DOHH2 (cell line): ENCODE results near the gene CRHR1.

Source experiments
- H3F3A ChIP-seq: fragments of 200-600 bp; sonication (generic), shearing (Covaris generic); 2 replicates; pipeline ENCODE4 v1.6.0; 2016; ENCODE audit warnings: antibody characterized with exemption, mild to moderate bottlenecking; ENCODE audit not compliant: control insufficient read depth, insufficient read depth
- H3K27ac ChIP-seq: fragments of 200-600 bp; sonication (generic); 2 replicates; pipeline ENCODE4 v1.5.1; 2014; ENCODE audit warnings: low read depth, mild to moderate bottlenecking, low read length, moderate library complexity
- H3K27me3 ChIP-seq: fragments of 200-600 bp; sonication (generic); 2 replicates; pipeline ENCODE4 v1.6.1; 2014; ENCODE audit warnings: mild to moderate bottlenecking, low read length, mixed read lengths; ENCODE audit not compliant: control insufficient read depth
- H3K36me3 ChIP-seq: fragments of 200-600 bp; sonication (generic); 2 replicates; pipeline ENCODE4 v1.6.1; 2014; ENCODE audit warnings: mild to moderate bottlenecking, low read length, moderate library complexity, mixed read lengths; ENCODE audit not compliant: control insufficient read depth
- H3K4me1 ChIP-seq: fragments of 200-600 bp; sonication (generic); 2 replicates; pipeline ENCODE4 v1.6.1; 2014; ENCODE audit warnings: mild to moderate bottlenecking, low read length, mixed read lengths; ENCODE audit not compliant: control insufficient read depth
- H3K4me2 ChIP-seq: fragments of 200-600 bp; sonication (generic); 2 replicates; pipeline ENCODE4 v1.6.0; 2014; ENCODE audit warnings: mild to moderate bottlenecking, low read length, moderate library complexity
- H3K4me3 ChIP-seq: fragments of 200-600 bp; sonication (generic); 2 replicates; pipeline ENCODE4 v1.5.1; 2014; ENCODE audit warnings: mild to moderate bottlenecking, low read length, mixed read lengths
- H3K79me2 ChIP-seq: fragments of 200-600 bp; sonication (generic); 2 replicates; pipeline ENCODE4 v1.6.1; 2014; ENCODE audit warnings: mild to moderate bottlenecking, low read length, mixed read lengths; ENCODE audit not compliant: control insufficient read depth
- H3K9me2 ChIP-seq: fragments of 200-600 bp; sonication (generic); replicated peaks from 2 replicates; pipeline ENCODE4 v1.6.1; 2014; ENCODE audit warnings: mild to moderate bottlenecking, low read length, mixed read lengths; ENCODE audit not compliant: control insufficient read depth
- H3K9me3 ChIP-seq: fragments of 200-600 bp; sonication (generic); 2 replicates; pipeline ENCODE4 v1.6.1; 2014; ENCODE audit warnings: antibody characterized with exemption, low read length, mixed read lengths; ENCODE audit not compliant: control insufficient read depth, insufficient read depth
- H4K20me1 ChIP-seq: fragments of 200-600 bp; sonication (generic); 2 replicates; pipeline ENCODE4 v1.6.0; 2014; ENCODE audit warnings: low read depth, mild to moderate bottlenecking, antibody characterized with exemption, low read length, moderate library complexity; ENCODE audit not compliant: control insufficient read depth, insufficient read depth
- EZH2phosphoT487 ChIP-seq: fragments of 200-600 bp; sonication (generic); IDR thresholded peaks from 2 replicates; pipeline ENCODE4 v1.6.1; 2017; ENCODE audit warnings: borderline replicate concordance, mild to moderate bottlenecking, antibody characterized with exemption, low read length, moderate library complexity, mixed read lengths
- TF ChIP-seq, protein P1 (sequence below): fragments of 200-600 bp; sonication (generic); IDR thresholded peaks from one replicate; pipeline ENCODE4 v1.5.1; 2014; ENCODE audit warnings: antibody characterized with exemption, mild to moderate bottlenecking, low read depth, low read length; ENCODE audit not compliant: poor library complexity, severe bottlenecking

CRHR1 gene

DNA sequence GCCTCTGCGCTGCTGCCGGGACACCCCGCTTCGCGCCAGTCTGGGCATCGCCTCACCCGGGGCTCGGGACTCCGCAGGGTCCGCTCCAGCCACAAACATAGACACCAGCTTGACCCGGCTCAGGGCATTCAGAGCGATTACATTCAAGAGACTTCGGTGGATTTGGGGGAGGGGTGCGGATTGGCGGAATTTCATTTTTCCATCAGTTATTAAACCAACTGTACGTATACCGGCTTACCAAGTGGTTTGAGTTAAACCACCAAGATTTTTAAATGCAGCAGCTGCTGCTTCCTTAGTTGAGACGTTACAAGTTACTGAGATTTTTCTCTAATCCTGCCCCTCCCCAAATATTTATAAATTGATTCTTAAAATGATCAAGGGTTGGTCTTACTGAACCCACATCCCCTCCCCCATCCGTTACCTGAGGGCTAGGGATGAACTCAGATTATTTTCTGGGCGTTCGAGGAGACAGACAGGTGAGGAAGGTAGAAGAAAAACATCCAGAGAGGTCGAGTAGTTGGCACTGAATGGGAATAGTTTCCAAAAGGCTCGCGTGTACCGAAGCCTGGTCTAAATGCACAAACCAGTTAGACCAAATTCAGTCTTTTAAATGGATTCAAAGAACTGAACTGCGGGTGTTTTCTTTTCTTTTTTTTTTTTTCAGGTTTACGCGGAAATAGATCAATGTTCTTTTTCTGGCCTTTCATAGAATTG, 1.5 kb downstream of the CRHR1 start:
- no peaks in the 10 kb centered on the region for H3K4me1 ChIP-seq
- no peak overlapping the region for H3K27ac ChIP-seq
- no peaks in the 10 kb centered on the region for H3F3A ChIP-seq
- no peaks in the 10 kb centered on the region for H3K79me2 ChIP-seq
- no peak overlapping the region for H3K4me3 ChIP-seq
- no peaks in the 10 kb centered on the region for H3K36me3 ChIP-seq
- no peaks in the 10 kb centered on the region for H3K9me2 ChIP-seq
- H3K9me3 ChIP-seq: no peaks in the 10 kb centered on the region
- H3K27me3 ChIP-seq: peaks cover 84% of the 10 kb centered on the region
- TF ChIP-seq EZH2phosphoT487: no peak
- TF ChIP-seq, protein P1, sequence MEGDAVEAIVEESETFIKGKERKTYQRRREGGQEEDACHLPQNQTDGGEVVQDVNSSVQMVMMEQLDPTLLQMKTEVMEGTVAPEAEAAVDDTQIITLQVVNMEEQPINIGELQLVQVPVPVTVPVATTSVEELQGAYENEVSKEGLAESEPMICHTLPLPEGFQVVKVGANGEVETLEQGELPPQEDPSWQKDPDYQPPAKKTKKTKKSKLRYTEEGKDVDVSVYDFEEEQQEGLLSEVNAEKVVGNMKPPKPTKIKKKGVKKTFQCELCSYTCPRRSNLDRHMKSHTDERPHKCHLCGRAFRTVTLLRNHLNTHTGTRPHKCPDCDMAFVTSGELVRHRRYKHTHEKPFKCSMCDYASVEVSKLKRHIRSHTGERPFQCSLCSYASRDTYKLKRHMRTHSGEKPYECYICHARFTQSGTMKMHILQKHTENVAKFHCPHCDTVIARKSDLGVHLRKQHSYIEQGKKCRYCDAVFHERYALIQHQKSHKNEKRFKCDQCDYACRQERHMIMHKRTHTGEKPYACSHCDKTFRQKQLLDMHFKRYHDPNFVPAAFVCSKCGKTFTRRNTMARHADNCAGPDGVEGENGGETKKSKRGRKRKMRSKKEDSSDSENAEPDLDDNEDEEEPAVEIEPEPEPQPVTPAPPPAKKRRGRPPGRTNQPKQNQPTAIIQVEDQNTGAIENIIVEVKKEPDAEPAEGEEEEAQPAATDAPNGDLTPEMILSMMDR: no peak
- no peaks in the 10 kb centered on the region for H4K20me1 ChIP-seq
- no peak overlapping the region for H3K4me2 ChIP-seq

DNA sequence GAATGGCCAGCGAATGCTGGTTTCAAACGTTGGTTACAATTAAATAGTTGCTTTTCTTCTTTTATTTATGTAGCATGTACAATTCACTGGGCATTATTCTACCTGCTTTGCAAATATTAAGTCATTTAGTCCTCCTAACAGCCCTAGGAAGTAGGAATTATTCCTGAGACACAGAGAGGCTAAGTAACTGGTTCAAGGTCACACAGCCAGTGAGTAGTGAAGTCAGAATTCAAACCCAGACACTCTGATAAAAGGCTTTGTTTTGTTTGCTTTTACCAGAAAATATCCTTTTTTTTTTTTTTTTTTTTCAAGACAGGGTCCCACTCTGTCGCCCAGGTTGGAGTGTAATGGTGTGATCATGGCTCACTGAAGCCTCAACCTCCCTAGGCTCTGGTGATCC, 2.2 kb downstream of the CRHR1 start:
- TF ChIP-seq, protein P1: no peak
- no peak for TF ChIP-seq EZH2phosphoT487
- Histone ChIP-seq H3K36me3 (no peaks in the 10 kb centered on the region), H3K9me2 (no peaks in the 10 kb centered on the region), H3K4me3 (no peak overlapping the region), H3F3A (no peaks in the 10 kb centered on the region), H3K9me3 (no peaks in the 10 kb centered on the region), H3K4me1 (no peaks in the 10 kb centered on the region), H3K4me2 (no peak overlapping the region), H4K20me1 (no peaks in the 10 kb centered on the region), H3K79me2 (no peaks in the 10 kb centered on the region), H3K27ac (no peak overlapping the region), H3K27me3 (peaks cover 83% of the 10 kb centered on the region)

DNA sequence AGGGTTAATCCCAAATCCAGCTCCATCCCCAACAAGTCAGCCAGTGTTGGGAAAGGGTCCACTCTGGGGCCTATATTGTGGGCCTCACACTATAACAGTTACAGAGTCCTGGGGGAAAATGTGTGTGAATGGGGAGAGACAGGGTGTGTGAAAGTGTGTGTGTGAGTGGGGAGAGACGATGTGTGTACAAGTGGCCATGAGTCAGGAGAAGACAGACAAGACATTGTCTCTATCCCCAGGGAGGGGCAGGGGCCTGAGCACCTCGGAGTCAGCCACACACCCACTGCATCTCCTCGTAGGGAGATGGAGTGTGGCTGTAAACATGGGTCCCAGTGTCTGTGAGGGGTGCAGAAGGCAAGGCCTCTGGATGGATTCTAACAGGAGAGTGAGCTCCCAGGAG, 2.9 kb downstream of the CRHR1 start:
- Histone ChIP-seq H4K20me1 (no peaks in the 10 kb centered on the region), H3K27ac (no peak overlapping the region), H3F3A (no peaks in the 10 kb centered on the region), H3K9me3 (no peaks in the 10 kb centered on the region), H3K4me2 (no peak overlapping the region), H3K36me3 (no peaks in the 10 kb centered on the region), H3K4me1 (no peaks in the 10 kb centered on the region), H3K79me2 (no peaks in the 10 kb centered on the region), H3K4me3 (no peak overlapping the region), H3K27me3 (peaks cover 76% of the 10 kb centered on the region), H3K9me2 (no peaks in the 10 kb centered on the region)
- TF ChIP-seq, protein P1: no peak
- no peak for TF ChIP-seq EZH2phosphoT487
